CD4-positive, alpha-beta T cell treated with Interleukin-12 subunit alpha and Interleukin-12 subunit beta, for 1 hour (primary cell): ENCODE measurements around the gene BMPR1A.

ENCODE experiments used
- DNase-seq: peaks from one replicate; pipeline ENCODE4 v3.0.0-alpha.2; 2020

BMPR1A gene

GRCh38 chr10:86768412-86769062, 12.1 kb downstream of the BMPR1A start:
- no peak for DNase-seq

GRCh38 chr10:86769991-86770390, 13.6 kb downstream of the BMPR1A start:
- no peak for DNase-seq

DNA sequence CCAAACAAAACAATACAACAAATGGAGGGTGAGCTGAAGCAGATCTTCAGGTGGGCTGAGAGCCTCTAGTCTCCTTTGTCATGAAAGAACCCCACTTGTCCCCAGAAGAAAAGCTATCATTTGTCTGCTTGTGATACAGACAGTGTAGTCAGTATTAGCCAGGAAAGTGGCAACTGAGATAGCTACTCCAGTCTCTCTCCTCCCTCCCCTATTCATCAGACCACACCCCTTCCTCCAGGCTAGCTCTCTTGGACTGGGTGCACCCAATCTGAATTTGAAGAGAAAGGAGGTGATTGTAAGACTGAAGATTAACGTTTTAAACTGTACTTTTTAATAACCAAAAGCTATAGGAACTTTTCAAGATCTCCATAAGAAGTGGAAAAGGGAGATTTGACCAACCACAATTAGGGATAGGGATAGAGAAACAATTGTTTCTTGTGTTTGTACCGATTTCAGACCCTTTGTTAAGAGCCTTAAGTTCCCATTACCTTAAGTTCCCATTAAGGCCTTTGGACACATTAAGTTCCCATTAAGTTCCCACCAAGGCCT, 14.1 kb downstream of the BMPR1A start:
- no peak for DNase-seq

DNA sequence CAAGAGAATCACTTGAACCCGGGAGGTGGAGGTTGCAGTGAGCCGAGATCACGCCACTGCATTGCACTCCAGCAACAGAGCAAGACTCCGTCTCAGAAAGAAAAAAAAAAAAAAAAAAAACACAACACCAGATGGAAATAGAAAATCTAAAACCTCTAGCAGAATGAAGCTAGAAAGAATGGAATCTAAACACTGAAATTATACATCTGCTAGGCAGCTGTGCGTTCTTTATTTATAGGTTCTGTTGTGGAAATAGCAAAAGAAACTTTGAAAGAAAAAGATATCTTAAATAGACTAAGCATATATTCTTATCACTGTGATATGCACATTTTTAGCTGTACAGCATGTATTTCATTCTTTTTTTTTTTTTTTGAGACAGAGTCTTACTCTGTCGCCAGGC, 17.1 kb downstream of the BMPR1A start:
- DNase-seq = no peak

GRCh38 chr10:86775056-86775869, 18.8 kb downstream of the BMPR1A start:
- no peak for DNase-seq

DNA sequence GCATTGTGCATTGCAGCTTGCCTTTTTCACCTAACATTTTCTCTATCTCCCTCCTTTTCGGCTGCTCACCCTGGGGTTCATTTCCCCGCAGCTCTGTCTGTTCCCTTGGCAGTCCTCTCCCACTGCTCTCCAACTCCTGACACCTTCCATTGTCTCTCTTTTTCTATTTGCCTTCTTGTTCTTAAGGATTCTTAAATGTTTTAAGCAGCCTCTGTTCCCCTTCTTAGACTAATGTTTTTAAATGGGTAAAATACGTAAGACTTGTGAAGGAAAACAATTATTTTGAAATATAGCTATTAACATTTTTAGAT, 19.4 kb downstream of the BMPR1A start:
- no peak for DNase-seq

GRCh38 chr10:86779220-86780017, 23.0 kb downstream of the BMPR1A start:
- DNase-seq = no peak

- DNase-seq = no peak
These were observed 26.4 kb downstream of the BMPR1A start for GRCh38 chr10:86782701-86783418.

- DNase-seq = no peak
These were observed 28.6 kb downstream of the BMPR1A start for GRCh38 chr10:86785037-86785436.

GRCh38 chr10:86785968-86786367, 29.5 kb downstream of the BMPR1A start:
- no peak for DNase-seq

DNA sequence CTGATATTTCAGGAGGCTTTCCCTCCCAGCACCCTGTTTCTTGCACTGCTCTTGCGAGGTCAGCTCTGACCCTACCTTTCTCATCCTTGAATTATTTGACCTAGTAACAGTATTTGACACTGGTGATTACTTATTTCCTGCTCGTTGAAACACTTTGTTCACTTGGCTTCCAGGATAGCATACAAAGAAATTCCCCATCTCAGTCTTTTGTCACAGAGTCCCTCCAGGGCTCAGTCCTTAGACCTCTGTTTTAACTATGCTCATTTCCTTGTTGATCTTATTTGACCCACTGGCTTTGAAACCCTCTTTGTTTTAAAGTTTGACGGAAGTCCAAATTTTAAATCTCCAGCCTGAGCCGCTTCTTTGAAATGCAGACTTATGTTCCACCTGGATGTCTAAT, 29.9 kb downstream of the BMPR1A start:
- no peak for DNase-seq

GRCh38 chr10:86790394-86790793, 34.0 kb downstream of the BMPR1A start:
- no peak for DNase-seq

- no peak for DNase-seq
These were observed 36.2 kb downstream of the BMPR1A start for GRCh38 chr10:86792461-86793167.

- no peak for DNase-seq
These were observed 37.3 kb downstream of the BMPR1A start for GRCh38 chr10:86793696-86794095.

DNA sequence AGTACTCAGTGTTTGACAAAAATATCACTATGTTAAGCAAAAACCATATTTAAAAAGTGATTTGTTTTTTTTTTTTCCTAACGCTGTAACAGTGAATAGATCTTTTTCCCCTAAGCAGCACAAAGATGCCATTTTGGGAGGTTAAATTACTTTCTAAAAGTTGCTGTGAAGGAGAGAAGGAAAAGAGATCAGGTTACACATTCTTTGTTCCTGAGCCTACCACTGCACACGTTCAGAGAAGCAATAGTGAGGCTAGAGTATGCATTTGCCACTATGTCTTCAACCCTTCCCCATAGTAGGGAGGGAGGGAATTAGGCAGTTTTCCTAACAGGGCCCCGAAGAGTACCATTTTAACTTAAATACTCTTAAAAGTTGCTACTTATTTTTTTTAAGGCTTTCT, 38.9 kb downstream of the BMPR1A start:
- DNase-seq = no peak

- no peak for DNase-seq
These were observed 41.6 kb downstream of the BMPR1A start for GRCh38 chr10:86798025-86798424.

- DNase-seq = no peak
These were observed 42.2 kb downstream of the BMPR1A start for GRCh38 chr10:86798611-86799010.

- no peak for DNase-seq
These were observed 42.9 kb downstream of the BMPR1A start for GRCh38 chr10:86799188-86799845.

- DNase-seq = no peak
These were observed 45.6 kb downstream of the BMPR1A start for GRCh38 chr10:86801995-86802394.

GRCh38 chr10:86802473-86803108, 46.2 kb downstream of the BMPR1A start:
- DNase-seq = no peak

DNA sequence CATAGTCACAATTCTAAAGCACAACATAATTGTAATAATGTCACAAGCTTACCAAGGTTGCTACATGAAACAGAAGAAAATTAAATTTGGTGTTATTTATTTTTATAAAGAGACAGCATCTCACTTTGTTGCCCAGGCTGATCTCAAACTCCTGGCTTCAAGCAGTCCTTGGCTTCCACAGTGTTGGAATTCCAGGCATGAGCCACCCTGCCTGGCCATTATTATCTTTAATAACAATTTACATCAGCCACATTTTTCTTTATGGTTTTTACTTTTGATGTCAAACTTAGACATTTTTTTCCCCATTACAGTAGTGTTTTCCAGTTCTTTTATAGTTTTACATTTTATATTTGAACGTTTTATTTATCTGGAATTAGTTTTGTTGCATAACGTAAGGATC, 46.7 kb downstream of the BMPR1A start:
- DNase-seq = no peak
